Gastroesophageal sphincter (tissue), 3 donors: ENCODE results near the gene OTOG.

Experiments
- CTCF ChIP-seq, 4 experiments: fragments of 200-600 bp in 2 of 4; fragments of 450-650 bp in 2 of 4; sonication (generic) in 1 of 4; IDR thresholded peaks; one replicate each; pipeline ENCODE4 v1.5.1; 2017 to 2019; ENCODE audit warnings: antibody characterized with exemption in 4 of 4, mild to moderate bottlenecking in 2 of 4, moderate library complexity in 2 of 4
- EP300 ChIP-seq: sonication (generic); formaldehyde crosslinking; IDR thresholded peaks from one replicate; pipeline ENCODE4 v1.6.1; 2017; ENCODE audit warnings: antibody characterized with exemption, mild to moderate bottlenecking
- POLR2A ChIP-seq, 2 donors: fragments of 450-650 bp; IDR thresholded peaks; one replicate each; pipeline ENCODE4 v1.6.1; 2017; ENCODE audit warnings: antibody characterized with exemption in 2 of 2, mild to moderate bottlenecking in 2 of 2, moderate library complexity in 1 of 2
- POLR2AphosphoS5 ChIP-seq: sonication (generic); formaldehyde crosslinking; IDR thresholded peaks from one replicate; pipeline ENCODE4 v1.6.1; 2017; ENCODE audit warnings: antibody characterized with exemption

- no peak for TF ChIP-seq CTCF (IDR thresholded peaks at IDR 0.05)
- TF ChIP-seq POLR2AphosphoS5: no peak
- no peak for TF ChIP-seq POLR2A (IDR thresholded peaks at IDR 0.05)
- TF ChIP-seq EP300: no peak
These were observed 89.7 kb downstream of the OTOG start for GRCh38 chr11:17636721-17637120.
